ENCODE results near the gene SPX.

Gene SPX

DNA sequence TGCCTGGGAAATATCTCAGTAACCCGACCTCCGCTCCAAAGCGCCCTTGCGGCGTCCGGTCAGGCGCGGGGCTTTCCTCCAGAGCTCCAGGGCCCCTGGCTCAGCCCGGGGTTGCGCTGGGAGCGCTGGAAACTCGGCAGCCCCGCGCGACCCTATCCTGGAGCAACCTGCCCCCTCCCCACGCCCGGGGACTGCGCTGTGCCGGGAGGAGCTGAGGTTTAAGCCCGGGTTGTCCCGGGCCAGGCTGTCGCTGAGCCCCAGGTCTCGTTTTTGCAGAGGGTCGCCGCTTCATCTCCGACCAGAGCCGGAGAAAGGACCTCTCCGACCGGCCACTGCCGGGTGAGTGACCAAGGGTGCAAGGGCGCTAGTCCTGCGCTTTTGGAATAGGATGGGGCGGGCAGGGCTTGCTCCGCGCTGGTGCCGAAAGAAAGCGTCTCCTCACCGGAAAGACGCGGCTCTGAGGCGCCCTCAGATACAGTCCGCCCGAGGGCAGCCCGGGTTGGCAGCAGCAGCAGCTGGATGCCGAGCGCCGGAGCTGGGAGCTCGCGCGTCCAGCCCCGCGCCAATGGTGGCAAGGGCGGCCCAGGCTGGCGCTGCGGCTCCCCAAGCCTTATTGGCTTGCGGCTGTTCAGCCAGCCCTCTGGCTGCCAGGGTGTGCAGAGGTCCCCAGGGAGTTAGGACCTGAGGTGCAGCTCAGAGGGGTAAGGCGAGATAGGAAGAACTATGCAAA lies 1.5 kb downstream of the SPX start:
- DNase-seq: peak; percentile 67
- H3K9ac ChIP-seq (ENCODE audit: low read length): peak overlapping the region; percentile 21; the same call in 1 of the 2 replicates
- H3K27me3 ChIP-seq (replicated peaks; ENCODE audit: insufficient read depth, low read length): no peaks in the 10 kb centered on the region
- H3K36me3 ChIP-seq (replicated peaks; ENCODE audit: insufficient read depth, low read length): no peaks in the 10 kb centered on the region
- H2AFZ ChIP-seq (ENCODE audit: low read length): peak overlapping the region; percentile 90
- peak overlapping the region; percentile 93 for H3K4me2 ChIP-seq (ENCODE audit: low read depth, low read length)
- H3K4me1 ChIP-seq (ENCODE audit: low read length): no peaks in the 10 kb centered on the region
- peak overlapping the region; percentile 65 for H3K4me3 ChIP-seq (ENCODE audit: low read length)
- H3K9me3 ChIP-seq (replicated peaks; ENCODE audit: insufficient read depth, low read length): no peaks in the 10 kb centered on the region
- H3K79me2 ChIP-seq (ENCODE audit: low read length): no peaks in the 10 kb centered on the region
- H3K27ac ChIP-seq (ENCODE audit: low read length): no peak overlapping the region
- H3F3A ChIP-seq (ENCODE audit: insufficient read depth, low read length): no peaks in the 10 kb centered on the region
- H3K9me2 ChIP-seq (replicated peaks; ENCODE audit: insufficient read depth, low read length): no peaks in the 10 kb centered on the region
- TF ChIP-seq, protein P1, sequence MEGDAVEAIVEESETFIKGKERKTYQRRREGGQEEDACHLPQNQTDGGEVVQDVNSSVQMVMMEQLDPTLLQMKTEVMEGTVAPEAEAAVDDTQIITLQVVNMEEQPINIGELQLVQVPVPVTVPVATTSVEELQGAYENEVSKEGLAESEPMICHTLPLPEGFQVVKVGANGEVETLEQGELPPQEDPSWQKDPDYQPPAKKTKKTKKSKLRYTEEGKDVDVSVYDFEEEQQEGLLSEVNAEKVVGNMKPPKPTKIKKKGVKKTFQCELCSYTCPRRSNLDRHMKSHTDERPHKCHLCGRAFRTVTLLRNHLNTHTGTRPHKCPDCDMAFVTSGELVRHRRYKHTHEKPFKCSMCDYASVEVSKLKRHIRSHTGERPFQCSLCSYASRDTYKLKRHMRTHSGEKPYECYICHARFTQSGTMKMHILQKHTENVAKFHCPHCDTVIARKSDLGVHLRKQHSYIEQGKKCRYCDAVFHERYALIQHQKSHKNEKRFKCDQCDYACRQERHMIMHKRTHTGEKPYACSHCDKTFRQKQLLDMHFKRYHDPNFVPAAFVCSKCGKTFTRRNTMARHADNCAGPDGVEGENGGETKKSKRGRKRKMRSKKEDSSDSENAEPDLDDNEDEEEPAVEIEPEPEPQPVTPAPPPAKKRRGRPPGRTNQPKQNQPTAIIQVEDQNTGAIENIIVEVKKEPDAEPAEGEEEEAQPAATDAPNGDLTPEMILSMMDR (IDR thresholded peaks at IDR 0.05; ENCODE audit: low read length): no peak
- TF ChIP-seq EZH2 (optimal IDR thresholded peaks at IDR 0.05; ENCODE audit: low read depth, low read length): no peak
- TF ChIP-seq EZH2phosphoT487 (IDR thresholded peaks at IDR 0.05; ENCODE audit: low read length): no peak
- H4K20me1 ChIP-seq (ENCODE audit: insufficient read depth, low read length): no peaks in the 10 kb centered on the region

DNA sequence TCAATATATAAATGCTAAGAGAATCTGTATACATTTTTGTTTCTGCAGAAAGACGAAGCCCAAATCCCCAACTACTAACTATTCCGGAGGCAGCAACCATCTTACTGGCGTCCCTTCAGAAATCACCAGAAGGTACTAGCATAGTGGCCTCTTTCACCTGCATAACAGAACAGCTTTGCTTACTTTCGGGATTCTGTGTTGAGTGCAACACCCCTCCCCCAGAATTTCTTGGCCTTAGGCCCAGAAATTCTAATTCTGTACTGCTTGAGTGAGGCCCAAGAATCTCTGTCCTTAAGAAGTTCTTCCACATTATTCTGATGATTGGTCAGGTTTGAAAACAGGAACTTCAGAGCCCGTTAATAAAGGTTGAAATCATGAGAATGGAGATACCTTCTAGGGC lies 2.9 kb downstream of the SPX start:
- H3K9me3 ChIP-seq (replicated peaks; ENCODE audit: insufficient read depth, low read length): no peaks in the 10 kb centered on the region
- TF ChIP-seq, protein P1 (IDR thresholded peaks at IDR 0.05; ENCODE audit: low read length): no peak
- no peak for TF ChIP-seq EZH2 (optimal IDR thresholded peaks at IDR 0.05; ENCODE audit: low read depth, low read length)
- no peak for TF ChIP-seq EZH2phosphoT487 (IDR thresholded peaks at IDR 0.05; ENCODE audit: low read length)
- H3K9ac ChIP-seq (ENCODE audit: low read length): no peak overlapping the region
- no peaks in the 10 kb centered on the region for H3K4me1 ChIP-seq (ENCODE audit: low read length)
- no peak overlapping the region for H3K4me3 ChIP-seq (ENCODE audit: low read length)
- no peak for DNase-seq
- no peak overlapping the region for H3K27ac ChIP-seq (ENCODE audit: low read length)
- H4K20me1 ChIP-seq (ENCODE audit: insufficient read depth, low read length): no peaks in the 10 kb centered on the region
- H3K27me3 ChIP-seq (replicated peaks; ENCODE audit: insufficient read depth, low read length): no peaks in the 10 kb centered on the region
- no peaks in the 10 kb centered on the region for H3K9me2 ChIP-seq (replicated peaks; ENCODE audit: insufficient read depth, low read length)
- no peaks in the 10 kb centered on the region for H3K36me3 ChIP-seq (replicated peaks; ENCODE audit: insufficient read depth, low read length)
- no peak overlapping the region for H3K4me2 ChIP-seq (ENCODE audit: low read depth, low read length)
- no peaks in the 10 kb centered on the region for H3F3A ChIP-seq (ENCODE audit: insufficient read depth, low read length)
- no peak overlapping the region for H2AFZ ChIP-seq (ENCODE audit: low read length)
- no peaks in the 10 kb centered on the region for H3K79me2 ChIP-seq (ENCODE audit: low read length)

DNA sequence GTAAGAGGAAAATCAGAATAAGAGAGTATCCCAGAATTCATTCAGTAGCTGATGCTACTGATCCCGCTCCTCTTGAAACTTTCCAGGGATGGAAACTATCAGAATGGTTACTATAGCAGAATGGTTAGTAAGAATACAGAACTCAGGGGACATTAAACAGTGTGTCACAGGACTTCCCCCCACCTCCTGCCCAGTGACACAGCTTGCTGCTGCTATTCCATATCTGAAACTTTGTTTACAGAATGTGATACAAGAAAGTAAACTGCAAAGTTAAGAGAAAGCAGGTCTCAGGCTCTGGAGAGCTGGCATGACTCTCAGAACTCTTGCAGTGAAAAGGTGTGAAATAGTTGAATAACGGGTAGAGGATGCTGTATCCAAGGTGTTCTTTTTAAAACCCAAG lies 3.4 kb downstream of the SPX start:
- no peak for DNase-seq
- no peak overlapping the region for H3K4me2 ChIP-seq (ENCODE audit: low read depth, low read length)
- no peaks in the 10 kb centered on the region for H3K27me3 ChIP-seq (replicated peaks; ENCODE audit: insufficient read depth, low read length)
- no peaks in the 10 kb centered on the region for H3K79me2 ChIP-seq (ENCODE audit: low read length)
- TF ChIP-seq EZH2 (optimal IDR thresholded peaks at IDR 0.05; ENCODE audit: low read depth, low read length): no peak
- H3K9me3 ChIP-seq (replicated peaks; ENCODE audit: insufficient read depth, low read length): no peaks in the 10 kb centered on the region
- H3K9ac ChIP-seq (ENCODE audit: low read length): no peak overlapping the region
- no peaks in the 10 kb centered on the region for H4K20me1 ChIP-seq (ENCODE audit: insufficient read depth, low read length)
- no peaks in the 10 kb centered on the region for H3K4me1 ChIP-seq (ENCODE audit: low read length)
- no peaks in the 10 kb centered on the region for H3K36me3 ChIP-seq (replicated peaks; ENCODE audit: insufficient read depth, low read length)
- no peak overlapping the region for H3K27ac ChIP-seq (ENCODE audit: low read length)
- H3K9me2 ChIP-seq (replicated peaks; ENCODE audit: insufficient read depth, low read length): no peaks in the 10 kb centered on the region
- H3F3A ChIP-seq (ENCODE audit: insufficient read depth, low read length): no peaks in the 10 kb centered on the region
- no peak overlapping the region for H2AFZ ChIP-seq (ENCODE audit: low read length)
- H3K4me3 ChIP-seq (ENCODE audit: low read length): no peak overlapping the region

DNA sequence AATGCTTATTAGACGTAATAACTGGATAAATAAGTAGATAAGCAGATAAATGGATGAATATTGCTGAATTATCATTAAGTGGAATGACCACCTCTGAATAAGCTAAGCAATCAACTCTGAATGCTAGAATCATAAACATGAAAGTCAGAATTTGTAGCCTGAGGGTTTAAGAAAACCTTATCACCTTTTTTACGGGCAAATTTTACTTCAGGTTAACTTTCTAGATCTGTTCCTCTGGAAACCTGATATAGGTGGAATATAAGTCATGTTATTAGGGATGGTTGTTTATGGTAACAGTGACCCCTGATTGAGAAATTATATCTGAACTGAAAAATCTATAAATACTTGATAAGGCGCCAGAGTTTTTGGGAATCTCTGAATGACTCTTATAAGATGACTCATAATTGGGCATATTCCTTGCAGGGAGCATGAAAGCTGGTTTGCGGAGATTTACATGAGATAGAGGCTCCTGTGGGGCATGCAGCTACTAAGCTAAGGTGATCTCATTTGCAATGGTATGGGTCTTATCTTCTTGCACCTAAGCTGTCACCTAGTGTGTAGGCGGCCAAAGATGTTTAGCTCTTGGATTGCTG lies 12.1 kb downstream of the SPX start:
- H3K36me3 ChIP-seq (replicated peaks; ENCODE audit: insufficient read depth, low read length): no peaks in the 10 kb centered on the region
- H3K27me3 ChIP-seq (replicated peaks; ENCODE audit: insufficient read depth, low read length): no peaks in the 10 kb centered on the region
- no peak overlapping the region for H2AFZ ChIP-seq (ENCODE audit: low read length)
- no peak overlapping the region for H3K4me3 ChIP-seq (ENCODE audit: low read length)
- H3K4me1 ChIP-seq (ENCODE audit: low read length): no peaks in the 10 kb centered on the region
- H3K4me2 ChIP-seq (ENCODE audit: low read depth, low read length): no peak overlapping the region
- no peaks in the 10 kb centered on the region for H3K9me3 ChIP-seq (replicated peaks; ENCODE audit: insufficient read depth, low read length)
- TF ChIP-seq EZH2 (optimal IDR thresholded peaks at IDR 0.05; ENCODE audit: low read depth, low read length) (no peak), EZH2phosphoT487 (IDR thresholded peaks at IDR 0.05; ENCODE audit: low read length) (no peak)
- TF ChIP-seq, protein P1 (IDR thresholded peaks at IDR 0.05; ENCODE audit: low read length): no peak
- H4K20me1 ChIP-seq (ENCODE audit: insufficient read depth, low read length): no peaks in the 10 kb centered on the region
- no peaks in the 10 kb centered on the region for H3F3A ChIP-seq (ENCODE audit: insufficient read depth, low read length)
- no peaks in the 10 kb centered on the region for H3K79me2 ChIP-seq (ENCODE audit: low read length)
- DNase-seq: no peak
- H3K9me2 ChIP-seq (replicated peaks; ENCODE audit: insufficient read depth, low read length): no peaks in the 10 kb centered on the region
- no peak overlapping the region for H3K9ac ChIP-seq (ENCODE audit: low read length)
- no peak overlapping the region for H3K27ac ChIP-seq (ENCODE audit: low read length)
